NCI-H1092 (cell line): ENCODE results near the gene RGR.
A peak's percentile ranks its signal among the peaks of the same experiment; 100 is the strongest.

Source experiments
- DNase-seq: peaks from one replicate; lab custom pipeline; 2025; lab: John Stamatoyannopoulos, UW

Gene RGR

DNA sequence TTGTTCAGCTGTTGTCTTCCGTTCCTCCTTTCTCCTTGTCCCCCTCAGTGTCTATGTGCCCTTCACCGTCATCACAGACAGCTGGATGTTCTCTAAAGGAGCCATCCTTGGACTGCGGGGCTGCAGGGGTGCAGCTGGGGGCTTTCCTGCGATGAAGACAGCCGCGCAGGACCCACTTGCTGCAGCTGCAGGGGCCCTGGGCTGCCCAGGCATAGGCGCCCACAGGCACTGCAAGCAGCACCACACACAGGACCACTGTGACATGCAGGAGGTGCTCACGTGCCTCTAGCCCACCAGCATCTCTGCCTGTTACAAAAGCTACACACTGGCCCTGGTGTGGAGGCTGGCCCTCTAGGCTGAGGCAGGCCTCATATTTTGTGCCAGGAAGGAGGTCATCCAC lies 22.9 kb upstream of the RGR start:
- no peak for DNase-seq

- DNase-seq: no peak
Observed at GRCh38 chr10:84224411-84225028, 20.3 kb upstream of the RGR start.

DNA sequence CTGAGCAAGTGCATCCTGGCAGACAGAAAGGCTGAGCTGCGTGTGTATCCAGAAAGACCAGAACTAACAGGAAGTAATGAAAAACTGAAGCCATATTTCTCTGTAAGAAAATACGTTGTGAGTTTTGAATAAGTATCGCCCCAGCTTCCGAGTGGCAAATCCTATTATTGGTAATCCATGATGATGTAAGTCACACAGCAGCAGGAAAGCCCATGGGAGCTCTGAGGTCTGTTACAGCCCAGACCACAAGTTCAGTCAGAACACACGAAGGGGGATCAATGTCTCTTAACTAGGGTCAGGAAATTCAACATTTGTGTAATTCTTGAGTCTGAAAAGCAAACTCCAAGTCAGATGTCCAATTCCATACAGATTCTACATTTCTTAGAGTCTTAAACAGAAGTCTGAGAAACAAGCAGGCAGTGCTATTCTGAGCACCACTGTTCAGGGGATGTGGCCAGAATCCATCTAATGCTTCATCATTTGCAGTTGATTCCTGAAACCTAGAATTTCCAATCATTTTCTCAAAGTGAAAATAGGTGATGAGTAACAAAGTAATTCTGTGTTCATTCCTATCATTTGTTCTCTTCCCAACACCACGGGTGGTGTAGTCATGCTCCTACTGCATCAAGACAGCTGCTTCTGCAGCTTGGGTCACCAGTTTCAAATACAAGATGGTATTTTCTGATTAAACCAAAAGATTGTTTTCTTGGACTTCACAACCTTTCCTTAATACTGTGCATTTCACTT lies 19.3 kb upstream of the RGR start, which contains the start of gene LRIT2:
TSS of gene LRIT2 (minus strand) at position 118 of the 747 bp plus-strand sequence. CDS start at position 94, 24 bp downstream.
- no peak for DNase-seq

- DNase-seq: no peak
Observed at GRCh38 chr10:84226616-84227015, 18.2 kb upstream of the RGR start.

DNA sequence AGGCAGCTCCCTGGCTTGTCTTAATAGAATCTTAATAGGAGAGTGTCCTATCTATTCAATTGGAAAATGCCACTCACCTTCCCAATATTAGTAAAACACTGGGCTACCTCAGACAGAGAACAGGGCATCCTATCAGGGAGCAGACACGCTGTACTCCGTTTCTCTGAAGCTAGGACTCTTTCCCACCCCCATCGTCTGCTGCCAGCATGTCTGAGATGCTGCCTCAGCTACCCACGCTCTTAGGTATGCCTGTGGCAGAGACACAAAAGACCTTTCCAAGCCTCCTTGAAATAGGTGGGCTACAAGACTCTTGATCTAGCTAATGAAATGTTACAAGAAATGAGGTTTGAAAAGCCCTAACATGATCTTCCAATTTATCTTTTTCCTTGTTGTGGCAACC lies 17.0 kb upstream of the RGR start:
- no peak for DNase-seq

- DNase-seq: no peak
Observed at GRCh38 chr10:84230359-84230758, 14.5 kb upstream of the RGR start.

GRCh38 chr10:84232376-84232775 lies 12.5 kb upstream of the RGR start:
- no peak for DNase-seq

DNA sequence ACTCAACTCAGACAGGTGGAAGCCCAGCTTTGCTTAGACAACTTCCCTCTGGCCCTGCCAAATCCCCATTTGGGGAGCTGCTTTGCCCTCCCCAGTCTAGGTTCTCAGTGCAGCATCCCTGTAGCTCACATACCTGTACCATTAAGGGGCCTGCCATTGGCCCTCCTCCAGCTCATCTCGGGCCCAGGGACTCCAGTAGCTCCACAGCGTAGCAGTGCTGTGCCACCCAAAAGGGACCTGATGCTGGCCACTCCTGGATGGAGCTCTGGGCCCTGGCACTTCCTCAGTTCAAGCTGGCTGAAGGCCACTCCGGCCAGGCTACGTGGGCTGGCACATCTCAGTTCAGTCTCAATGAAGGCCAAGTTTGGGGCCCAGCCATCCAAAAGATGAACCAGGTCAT lies 10.9 kb upstream of the RGR start:
- DNase-seq: no peak

- DNase-seq: no peak
Observed at GRCh38 chr10:84234479-84234878, 10.4 kb upstream of the RGR start.

DNA sequence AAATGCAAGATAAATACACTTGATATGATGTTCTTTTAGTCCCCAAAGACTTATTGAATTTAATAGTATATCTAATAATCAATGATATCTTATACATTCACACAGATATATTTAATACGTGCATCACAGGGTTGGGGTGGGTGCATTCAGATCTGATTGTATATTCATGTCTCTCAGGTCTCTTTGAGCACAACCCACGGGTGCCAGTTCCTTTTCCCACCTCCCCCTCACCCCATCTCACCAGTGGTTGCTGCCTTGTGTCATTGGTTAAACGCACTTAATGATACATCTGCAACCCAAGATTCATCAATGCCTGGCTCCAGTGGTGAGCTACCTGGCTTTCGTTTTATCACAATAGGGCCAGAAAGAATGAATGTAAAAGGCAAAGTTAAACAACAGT lies 9.8 kb upstream of the RGR start:
- no peak for DNase-seq

GRCh38 chr10:84236807-84237198 lies 8.1 kb upstream of the RGR start:
- no peak for DNase-seq

DNA sequence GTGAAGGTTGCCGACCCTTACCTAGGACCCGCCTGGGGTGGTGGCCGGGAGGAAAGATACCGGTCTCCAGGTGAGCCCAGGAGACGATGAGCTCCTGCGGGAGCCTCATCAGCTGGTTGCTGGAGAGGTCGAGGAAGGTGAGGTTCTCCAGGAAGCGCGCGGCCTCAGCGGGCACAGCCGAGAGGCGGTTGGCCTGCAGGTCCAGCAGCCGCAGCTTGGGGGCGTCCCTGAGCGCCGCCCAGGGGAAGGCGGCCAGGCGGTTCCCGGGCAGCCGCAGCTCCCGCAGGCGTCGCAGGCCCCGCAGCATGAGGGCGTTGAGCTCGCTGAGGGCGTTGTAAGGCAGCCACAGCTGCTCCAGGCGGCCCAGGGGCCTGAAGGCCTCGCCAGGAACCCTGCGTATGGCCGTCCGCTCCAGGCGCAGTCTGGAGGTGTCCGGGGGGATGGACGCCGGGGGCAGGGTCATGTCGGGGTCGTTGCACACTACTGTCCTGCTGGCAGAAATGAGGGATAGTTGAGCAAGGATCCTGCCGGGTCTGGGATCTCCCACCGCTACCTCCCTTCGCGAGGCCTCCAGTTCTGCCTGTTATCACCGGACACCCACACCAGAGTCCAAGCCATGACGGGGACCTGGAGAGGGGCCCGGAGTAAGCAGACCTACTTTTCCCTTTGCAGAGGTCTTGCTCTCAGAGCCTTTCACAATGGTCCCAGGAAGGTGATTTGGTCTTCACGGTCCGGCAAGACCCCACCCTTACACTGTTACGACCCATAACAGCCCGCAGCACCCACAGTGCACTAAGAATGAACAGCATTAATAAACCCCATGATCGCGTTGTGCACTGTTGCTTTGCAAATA lies 7.4 kb upstream of the RGR start:
- DNase-seq: no peak

- DNase-seq: no peak
Observed at GRCh38 chr10:84238909-84239308, 5.9 kb upstream of the RGR start.

DNA sequence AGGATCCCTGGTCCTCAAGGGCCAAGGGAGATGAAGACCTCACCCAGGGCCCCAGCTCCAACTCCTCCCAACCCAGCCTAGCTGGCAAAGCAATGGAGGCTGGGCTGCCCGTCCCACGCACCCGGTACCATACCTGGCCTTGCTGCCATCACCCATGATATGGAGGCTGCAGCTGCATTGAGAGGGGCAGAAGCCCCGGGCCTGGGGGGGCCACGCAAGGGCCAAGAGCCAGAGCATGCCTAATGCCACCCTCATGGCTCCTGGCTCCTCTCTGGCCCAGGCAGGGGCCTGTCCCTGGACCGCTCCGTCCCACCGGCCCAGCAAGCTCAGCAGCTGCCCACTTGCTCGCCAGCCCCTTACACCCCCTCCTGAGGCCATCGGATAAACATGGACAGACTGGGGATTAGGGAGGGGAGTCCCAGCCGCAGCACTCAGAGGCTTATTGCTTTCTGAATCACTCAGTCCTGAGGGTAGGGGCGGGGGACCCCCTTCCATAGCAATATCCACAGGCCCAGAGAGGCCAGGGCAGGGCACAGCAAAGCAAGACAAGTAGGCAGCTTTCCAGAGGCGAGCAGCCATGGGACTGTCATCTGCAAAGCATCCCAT lies 3.6 kb upstream of the RGR start, which contains the start of gene LRIT1:
TSS of gene LRIT1 (minus strand) at position 362 of the 606 bp plus-strand sequence. CDS start at position 255, 107 bp downstream.
- DNase-seq: no peak

DNA sequence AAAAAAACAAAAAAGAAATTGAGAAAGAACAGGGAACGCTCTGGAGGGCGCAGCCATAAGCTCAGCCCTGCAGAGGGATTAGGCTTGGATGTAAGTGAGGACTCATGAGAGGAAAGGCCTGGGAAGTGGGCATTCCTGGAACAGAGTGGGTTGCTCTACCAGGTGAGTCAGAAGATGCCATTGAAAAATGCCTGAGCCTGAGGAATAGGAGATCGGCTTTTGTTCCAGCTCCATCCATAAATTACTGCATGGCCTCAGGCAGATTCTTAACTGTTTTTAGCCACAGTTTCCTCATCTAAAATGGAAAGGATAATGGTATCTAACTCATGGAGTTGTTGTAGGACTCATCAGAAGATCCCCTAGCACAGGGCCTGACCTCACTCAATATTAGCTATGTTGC lies 1.1 kb upstream of the RGR start:
- DNase-seq: no peak

GRCh38 chr10:84247496-84247895 lies 2.6 kb downstream of the RGR start:
- DNase-seq: no peak

GRCh38 chr10:84248794-84249193 lies 3.9 kb downstream of the RGR start:
- no peak for DNase-seq

DNA sequence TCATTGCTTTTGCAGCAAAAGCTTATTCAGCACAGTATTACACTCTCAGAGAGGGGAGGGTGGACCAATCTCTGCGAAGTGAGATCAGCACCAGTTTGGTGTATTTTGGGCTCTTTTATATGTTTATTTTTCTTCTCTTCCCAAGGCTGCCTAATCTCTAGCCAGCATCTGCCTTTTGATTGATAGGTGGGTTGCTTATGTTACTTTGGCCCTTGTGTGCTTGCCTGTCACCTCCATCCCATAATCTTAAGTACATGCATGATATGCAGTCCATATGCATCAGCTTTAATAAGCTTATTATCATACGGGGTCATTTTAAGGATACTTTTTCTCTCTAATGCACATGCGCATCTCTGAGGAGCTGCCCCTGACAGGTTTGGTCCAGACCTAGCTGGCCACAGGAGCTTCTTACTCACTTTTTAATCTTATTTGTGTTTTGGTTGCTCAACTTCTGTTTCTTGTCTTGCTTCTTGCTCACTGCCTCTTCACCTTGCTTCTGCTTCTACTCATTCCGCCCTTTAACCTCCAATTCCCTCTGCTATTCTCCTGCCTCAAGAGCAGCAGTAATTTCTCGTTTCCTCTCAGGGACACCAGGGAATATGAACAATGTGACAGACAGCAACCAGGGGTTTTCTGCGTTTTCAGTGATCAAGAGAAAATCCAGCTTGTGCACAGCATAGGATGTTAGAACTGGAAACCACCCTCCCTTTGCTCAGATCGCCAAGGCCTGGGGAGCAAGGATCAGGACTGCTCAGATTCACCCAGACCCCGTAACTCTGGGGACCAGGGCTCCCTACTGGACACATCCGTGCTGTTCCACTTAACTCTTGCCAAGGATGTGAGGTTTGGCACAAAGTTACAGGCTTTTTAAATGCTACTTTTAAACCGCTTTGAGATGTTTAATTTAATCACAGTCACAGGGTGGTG lies 10.0 kb downstream of the RGR start:
- DNase-seq: no peak

- DNase-seq: peak; percentile 11
Observed at GRCh38 chr10:84256510-84257342, 11.9 kb downstream of the RGR start.

DNA sequence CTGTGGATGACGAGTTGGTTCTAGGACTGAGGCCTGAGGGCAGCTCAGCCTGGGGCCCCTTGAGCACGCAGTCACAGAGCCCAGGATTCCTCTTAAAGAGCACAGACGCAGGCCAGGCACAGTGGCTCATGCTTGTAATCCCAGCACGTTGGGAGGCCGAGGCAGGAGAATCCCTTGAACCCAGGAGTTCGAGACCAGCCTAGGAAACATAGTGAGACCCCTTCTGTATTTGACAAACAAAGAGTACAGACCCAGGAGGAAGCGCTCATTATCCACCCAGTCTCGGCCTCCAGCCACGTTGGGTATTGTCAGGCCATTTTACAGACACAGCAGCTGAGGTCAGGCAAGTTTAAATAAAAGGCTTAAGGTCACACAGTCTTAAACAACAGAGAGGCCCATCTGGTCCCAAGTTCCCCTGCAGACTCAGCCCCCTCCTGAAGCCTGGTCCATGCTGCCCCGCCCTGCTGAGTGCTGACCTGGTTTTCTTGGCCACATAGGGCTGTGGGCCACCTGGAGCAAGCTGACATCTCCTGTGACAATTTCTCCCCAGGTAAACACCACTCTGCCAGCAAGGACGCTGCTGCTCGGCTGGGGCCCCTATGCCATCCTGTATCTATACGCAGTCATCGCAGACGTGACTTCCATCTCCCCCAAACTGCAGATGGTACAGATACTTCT lies 12.6 kb downstream of the RGR start:
- no peak for DNase-seq
